UCSD-AML1 (cell line): ENCODE measurements around the gene RNF141.

ENCODE experiments used
- DNase-seq: peaks from one replicate; lab custom pipeline; 2025; ENCODE audit not compliant: unreplicated experiment; lab: John Stamatoyannopoulos, UW

The RNF141 gene, protein sequence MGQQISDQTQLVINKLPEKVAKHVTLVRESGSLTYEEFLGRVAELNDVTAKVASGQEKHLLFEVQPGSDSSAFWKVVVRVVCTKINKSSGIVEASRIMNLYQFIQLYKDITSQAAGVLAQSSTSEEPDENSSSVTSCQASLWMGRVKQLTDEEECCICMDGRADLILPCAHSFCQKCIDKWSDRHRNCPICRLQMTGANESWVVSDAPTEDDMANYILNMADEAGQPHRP

DNA sequence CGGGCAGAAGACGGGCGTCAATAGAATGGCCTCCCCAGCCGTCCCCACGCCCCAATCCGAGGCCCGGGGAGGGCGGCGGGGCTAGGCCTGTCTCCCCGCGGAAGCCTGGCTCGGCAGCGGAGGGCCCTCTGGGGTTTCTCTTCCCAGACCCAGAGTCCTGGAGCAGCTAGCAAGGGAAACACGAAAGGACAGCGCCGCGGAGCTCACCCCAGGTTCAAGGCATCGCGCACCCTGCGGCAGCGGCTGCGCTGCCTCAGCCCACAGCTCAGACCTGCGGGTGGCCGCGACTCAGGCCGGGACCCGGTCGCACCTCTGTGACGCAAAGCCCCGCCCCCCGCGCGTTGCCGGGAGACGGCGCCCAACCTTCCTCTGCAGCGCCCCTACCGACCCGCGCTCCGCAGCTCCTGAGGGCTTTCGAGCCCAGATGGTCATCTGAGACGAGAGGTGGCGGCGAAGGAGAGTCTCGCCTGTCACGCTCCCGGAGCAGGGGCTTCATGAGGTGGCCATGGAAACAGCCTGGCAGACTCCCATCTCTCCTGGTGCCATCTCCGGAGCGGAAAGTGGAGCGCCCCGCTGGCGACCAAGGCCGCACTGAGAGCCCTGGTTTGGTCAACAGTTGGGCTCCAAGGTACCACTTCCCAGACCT is at the start of gene RNF141:
TSS of gene RNF141 (minus strand) at position 273 of the 646 bp plus-strand sequence. CDS start 7,029 bp downstream, outside the sequence.
- DNase-seq, result peak; percentile 95

DNA sequence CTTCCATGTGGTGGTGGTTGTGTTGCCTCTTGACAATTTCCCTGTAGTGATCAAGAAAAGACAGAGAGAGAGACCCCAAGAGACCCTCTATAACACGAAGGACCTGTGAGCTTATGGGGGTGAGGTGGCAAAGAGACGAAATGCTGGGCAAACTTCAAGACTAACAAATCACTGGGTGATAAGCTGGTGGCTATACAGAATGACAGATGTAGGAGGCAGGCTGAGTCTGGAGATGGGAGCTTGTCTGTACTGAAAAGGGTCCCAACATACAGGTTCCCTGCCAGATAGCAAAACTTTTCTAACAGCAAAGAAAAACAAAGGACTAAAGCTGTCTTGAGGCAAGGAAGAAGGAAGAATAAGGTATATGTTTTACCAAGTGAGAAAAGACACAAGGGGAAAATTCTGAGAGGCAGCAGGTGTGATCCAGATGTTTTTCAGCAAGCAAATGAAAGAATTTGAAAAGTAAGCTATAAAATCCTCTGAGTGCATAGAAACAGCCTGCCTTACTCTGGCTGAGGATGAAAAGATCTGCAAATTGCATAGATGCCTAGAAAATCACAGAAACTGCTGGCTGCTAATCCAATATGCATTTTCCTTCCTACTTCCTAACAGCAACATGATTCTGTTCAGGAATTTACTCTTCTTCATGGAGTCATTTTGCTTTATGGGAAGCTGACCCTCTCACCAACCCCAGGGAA is 49.4 kb upstream of the RNF141 start:
- DNase-seq, result no peak

DNA sequence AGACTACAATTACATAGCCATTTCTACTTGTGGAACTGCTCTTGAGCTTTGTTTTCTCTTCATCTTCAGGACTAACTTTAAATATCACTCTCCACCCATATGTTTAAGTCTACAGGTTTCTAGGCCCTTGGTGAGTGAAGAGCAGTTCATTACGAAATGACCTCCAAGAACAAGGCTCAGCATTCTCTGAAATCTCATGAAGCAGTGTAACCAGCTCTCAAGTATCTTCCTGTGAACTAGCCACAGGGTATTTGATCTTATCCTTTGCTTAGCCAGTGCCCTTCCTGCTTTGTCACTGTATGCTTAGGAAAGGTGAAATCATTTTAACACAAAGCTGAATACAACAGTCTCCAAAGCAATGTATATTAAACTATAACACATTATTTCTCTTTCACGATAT is 47.9 kb upstream of the RNF141 start:
- DNase-seq, result no peak

DNA sequence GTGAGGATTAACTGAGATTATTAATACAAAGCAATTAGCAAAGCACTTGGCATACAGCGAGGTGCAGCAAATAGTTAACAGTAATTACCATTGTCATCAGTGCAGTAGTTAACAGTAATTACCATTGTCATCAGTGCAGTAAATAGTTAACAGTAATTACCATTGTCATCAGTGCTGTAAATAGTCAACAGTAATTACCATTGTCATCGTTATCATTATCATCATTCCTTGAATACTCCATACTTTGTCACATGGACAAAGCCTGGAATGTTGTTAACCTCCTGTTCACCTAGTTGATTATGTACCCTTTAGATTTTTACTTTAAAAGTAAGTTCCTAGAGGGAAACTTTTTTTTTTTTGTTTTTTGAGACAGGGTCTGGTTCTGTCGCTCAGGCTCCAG is 47.0 kb upstream of the RNF141 start:
- DNase-seq, result no peak

DNA sequence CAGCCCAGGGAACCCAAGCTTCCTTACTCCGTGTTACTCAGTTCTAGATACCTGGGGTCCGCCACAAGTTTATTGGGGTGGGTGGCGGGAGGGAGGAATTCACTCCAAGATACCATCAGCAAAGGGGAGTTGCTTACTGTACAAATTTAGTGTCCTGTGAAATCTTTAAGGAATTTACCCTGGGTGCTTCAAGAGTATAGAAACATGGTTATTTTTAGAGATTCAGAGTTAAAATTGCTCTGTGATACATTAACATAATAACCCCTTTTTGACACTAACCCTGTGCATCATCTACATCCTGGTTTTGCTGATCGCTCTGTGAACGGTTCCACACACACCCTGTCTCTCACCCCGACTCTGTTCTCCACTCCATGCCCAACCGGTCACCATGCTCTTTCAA is 46.4 kb upstream of the RNF141 start:
- DNase-seq, result no peak

DNA sequence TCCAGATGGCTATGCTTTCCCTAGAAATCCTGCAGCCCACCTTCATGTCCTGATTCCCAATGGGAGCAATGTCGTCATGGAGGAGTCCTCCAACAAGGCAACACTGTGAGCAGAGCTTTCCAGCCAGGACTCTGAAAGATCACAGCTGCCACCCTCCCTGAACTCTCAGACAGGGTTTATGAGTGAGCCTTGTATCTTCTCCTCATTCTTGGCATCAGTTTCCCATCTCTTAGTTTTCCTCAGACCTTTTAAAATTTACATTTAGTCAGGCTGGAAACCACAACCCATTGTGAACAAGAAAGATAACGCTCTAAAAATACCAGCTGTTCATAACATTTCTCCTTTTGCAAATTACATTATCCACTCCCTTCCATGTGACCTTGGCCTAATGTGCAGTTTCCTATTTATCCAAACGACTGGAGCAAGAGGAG is 43.1 kb upstream of the RNF141 start:
- no peak for DNase-seq

DNA sequence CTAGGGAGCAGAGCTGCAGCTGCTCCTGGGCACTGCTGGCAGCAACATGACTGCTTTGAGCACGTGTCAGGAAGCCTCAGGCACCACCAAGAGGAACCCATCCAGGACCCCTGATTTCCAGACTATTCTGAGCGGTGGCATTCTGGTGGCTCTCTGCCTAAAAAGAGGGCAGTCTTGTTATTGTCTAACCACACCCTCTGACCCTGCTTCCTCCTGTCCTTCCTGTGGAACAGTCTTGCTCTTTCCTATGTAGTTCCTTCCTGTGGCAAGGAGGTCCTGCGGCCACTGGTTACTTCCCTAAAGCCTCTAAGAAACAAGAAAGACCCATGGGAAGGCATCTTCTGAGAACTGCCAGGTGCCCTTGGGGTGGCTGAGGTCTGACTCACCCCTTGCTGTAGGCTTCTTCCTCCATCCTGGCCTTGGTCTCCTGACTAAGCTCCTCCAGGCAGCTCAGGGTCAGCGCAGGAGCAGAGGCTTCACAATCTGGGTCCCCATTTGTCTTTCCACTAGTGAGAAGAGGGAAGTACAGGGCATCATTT is 40.6 kb upstream of the RNF141 start:
- peak; percentile 84 for DNase-seq

DNA sequence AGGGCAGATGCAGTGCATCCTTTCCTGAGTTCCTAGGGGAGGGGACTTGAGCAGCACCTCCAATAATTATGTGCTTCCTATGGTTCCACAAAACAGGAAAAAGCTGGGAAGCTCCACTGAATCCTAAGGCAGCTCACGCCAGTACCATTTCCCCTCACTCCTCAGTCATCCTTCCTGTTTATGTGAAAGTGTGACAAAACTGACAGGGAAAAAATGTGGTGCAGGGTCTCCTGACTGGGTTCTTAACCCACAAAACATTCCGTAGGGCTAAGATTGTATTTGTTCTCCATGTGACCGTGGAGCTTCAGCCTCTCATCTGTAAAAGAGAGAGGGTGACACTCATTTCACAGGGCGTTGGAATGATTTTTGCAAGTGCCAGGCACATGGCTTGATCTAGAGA is 39.6 kb upstream of the RNF141 start:
- no peak for DNase-seq

DNA sequence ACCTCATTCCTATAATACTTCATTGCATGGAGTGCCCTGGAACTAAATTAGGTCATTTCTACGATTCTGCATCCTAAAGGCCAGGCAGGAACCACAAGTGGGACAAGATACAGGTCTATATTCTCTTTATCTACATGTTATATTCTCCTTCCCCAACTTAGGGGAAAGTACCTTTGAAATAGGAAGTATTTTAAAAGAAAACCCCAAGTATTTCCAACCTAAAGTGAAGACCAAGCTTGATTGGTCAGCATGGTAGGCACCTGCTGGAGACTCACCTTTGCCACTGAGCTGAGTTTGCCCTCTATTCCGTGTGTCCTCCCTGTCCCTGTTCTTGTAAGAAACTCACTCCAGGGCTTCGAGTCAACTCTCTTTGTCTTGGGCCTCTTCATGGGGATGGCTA is 38.7 kb upstream of the RNF141 start:
- no peak for DNase-seq

DNA sequence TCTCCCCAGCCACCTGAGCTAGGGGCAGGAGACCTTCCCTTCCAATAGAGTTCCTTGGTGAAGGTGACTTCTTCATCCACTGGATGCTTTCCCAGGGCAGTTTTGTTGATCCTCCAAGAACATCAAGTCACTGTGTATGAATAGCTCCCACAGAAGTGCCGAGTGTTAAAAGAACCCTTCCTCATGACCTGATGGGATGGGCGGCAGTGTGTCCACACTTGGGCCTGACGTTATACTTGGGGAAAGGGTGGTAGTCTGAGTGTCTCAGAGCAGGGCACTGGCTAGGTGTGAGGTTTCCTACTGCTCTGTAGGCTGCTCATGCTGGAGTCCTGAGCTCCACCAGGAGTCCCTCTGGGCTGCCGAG is 35.0 kb upstream of the RNF141 start:
- DNase-seq, result no peak

DNA sequence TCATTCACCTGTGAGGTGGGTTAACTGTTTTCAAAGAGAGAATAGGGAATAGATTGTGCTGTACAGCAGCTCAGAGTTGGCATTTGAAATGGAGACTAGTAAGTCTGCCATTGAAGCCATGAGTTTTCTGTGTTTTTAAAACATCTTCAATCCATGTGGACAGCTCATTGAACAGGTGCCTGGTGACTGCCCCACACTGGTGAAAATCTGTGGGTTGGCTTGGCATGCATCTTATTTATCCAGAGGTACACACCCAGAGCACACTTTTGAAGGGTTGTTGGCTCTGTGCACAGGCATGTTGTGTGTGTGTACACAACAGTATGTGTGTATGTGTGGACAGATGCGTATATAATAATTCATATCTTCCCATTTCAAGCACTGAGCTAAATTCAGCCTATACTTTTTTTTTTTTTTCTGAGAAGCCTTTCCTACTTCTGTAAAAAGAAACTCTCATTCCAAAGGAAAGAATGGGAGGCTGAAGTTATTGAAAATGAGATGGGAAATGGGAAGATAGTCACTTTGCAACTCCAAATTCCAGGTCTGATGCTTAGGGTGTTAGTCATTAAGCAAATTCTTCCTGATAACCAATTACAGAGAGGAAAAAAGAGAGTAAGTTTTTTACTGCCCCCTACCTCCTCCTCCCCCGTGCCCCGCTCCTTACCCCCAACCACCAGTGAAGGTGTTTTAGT is 34.5 kb upstream of the RNF141 start:
- no peak for DNase-seq

DNA sequence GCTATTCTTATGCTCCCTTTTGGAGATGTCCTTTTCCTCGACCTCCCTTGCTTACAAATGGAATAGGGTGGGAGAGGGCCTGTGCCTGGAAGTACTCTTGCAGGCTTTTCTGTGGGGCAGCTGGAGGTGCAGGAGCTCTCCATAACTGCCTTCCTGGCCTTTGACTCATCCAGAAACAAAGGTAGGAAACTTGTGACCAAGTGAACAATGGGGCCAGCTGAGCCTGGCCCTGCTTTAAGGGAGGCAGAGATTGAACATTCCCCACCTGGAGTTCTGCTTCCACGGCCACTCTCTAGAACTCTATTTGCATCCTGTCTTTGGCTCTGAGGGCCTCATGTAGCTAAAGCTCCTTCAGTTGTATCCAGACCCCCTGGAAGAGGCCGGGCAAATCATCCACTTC is 32.6 kb upstream of the RNF141 start:
- no peak for DNase-seq

DNA sequence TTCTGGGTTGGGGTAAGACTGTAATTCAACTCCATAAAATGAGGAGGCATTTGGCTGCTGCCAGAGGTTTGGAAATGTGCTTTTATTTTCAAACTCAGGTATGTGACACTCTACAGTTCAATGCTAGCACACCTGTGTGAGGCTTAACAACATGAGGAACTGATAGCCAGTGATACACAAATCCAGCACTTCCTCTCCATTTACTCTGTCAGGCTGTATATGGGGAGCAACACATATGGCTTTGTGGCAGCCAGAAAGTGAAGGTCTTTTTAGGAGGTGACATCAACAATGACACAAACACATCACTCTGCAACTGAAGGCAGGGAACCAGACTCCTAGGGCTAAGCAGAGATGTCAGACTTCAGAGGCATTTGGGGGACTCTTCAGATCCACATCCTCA is 32.0 kb upstream of the RNF141 start:
- DNase-seq, result no peak

DNA sequence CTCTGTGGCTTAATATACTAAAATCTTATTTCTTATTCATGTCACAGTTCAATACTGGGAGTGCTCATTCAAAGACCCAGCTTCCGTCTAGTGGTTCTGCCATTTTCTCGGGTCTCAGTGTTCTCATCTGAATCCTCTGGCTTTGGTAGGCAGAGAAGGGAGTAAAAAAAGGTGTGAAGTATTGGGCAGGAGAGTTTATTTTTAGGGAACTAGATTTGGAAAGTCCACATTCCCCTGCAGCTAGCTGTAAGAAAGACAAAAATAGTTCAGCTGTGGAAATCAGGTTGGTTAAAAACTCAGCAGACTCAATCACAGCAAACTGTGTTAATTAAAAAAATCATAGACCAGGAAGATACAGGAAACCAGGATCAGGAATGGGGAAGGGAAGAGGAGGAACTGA is 31.5 kb upstream of the RNF141 start:
- DNase-seq, result no peak

DNA sequence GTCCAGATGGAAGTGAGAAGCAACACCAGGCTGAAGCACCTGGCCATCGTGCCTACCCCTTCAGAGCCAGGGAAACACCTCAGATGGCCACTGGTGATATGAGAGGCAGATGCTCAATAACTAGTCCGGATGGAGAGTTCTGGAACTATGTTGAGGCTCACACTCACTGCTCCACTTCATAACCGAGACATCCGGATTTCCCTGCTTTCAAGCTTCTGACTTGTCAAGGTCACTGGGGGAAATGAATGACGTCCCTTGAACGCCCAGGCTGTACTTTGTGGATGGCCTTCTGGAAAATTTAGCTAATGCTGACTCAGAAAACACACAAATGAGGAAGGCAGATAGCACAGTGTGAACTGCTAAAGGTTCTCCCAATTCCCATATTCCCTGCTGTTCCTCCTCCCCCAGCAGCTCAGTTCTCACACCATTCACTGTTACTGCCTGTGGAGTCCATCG is 27.5 kb upstream of the RNF141 start, which contains the start of gene LYVE1:
TSS of gene LYVE1 (minus strand) at position 180 of the 456 bp plus-strand sequence. CDS start at position 47, 133 bp downstream.
- no peak for DNase-seq

DNA sequence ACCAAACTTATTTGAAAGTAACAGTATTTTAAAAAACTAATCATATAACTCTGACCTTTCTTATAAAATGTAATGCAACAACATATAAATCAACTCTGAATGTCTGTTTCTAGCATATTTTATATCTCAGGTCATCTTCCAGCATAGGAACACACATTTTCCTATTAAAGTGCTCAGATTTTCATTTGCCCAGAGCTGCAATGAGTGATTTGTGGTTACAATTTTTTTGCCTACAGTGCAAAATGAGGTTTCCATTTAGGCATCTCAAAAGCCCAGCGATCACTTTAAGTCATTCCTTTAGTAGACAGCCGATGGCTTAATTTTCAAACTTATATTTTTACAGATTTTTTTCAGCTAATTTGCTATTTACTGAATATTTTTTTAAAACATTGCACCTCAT is 26.5 kb upstream of the RNF141 start:
- DNase-seq, result no peak

DNA sequence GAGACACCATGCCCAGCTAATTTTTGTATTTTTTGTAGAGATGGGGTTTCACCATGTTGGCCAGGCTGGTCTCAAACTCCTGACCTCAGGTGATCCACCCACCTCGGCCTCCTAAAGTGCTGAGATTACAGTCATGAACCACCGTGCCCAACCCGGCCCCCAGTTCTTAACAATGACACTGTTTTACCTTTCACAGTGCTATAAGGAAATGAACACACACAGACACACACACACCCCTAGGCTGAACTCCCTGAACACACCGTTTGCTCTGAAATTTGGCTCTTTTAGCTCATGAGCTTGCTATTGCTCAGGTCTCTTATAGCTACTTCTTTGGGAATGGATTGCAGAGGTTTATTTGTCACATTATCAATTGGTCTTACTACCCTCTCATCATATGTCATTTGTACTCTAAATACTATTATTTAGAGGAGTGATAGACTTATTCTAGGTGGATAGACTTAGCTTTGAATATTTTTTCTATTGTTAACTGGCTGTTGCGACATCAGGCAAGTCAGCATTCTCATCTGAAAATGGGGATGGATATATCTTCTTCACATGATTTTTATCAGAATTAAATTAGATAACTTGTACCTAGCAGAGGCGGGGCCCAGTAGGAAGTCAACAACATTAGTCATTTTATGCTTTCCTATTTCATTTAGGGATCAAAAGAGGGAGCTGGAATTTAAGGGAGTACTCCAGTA is 25.4 kb upstream of the RNF141 start:
- no peak for DNase-seq

DNA sequence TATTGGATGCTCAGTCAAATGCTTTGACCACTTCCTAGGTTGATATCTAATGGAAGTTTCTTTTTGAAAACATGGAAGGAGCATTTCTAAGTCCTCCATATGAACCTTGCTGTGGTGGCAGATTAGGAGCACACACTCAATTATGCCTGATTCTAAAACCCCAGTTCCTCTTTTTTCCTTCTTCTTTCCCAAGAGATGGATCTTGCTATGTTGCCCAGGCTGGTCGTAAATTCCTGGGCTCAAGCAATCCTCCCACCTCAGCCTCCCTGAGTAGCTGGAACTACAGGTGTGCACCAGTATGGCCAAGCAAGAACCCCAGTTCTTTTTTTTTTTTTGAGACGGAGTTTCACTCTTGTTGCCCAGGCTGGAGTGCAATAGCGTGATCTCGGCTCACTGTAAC is 24.5 kb upstream of the RNF141 start:
- DNase-seq, result no peak

DNA sequence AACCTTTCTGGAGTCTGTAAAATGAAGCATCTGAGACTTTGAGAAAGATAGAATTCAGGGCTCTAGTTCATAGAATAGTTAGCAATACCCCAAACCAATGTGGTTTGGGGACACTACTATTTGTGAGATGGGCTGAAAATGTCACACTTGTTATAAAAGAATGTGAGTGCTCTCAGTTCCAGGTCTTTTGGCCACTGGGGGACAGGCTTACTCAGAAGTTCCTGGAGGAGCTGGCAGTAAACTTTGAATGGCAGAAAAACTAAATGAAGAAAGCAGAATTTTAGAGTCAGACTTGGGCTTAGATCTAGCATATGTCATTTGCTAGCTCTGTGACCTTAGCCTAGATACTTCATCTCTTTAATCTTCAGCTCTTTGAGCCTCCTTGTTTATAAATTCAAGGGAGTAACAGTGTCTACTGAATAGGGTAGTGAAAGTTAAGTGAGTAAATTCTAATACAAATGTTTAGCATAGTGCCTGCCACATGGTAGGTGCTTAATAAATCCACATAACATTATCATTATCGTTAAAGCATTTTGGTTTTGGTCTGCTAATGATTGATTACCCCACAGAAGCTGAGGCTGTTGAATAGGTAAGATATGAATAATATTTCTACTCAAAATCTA is 23.8 kb upstream of the RNF141 start:
- no peak for DNase-seq

DNA sequence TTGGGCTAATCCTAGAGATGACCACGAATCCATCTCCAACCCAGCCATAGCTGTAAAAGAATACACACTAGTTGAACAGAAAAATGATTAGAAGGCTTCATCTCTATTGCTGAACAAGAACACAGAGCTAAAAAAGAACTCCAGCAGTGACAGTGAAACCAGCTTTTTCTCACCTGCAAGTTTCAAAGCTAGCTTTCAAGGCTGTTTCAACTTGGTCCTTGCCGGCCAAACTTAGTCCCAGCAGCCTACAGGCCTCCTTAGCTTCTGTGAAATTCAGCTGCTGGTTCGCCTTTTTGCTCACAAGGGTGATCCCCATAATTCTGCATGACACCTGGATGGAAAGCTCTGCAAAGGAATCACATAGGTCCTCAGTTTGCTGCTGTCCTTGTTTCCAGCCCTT is 23.0 kb upstream of the RNF141 start:
- DNase-seq, result no peak
